GM18907 (cell line): ENCODE data around the gene PAIP2B.

Experiments used
- ATAC-seq: cut with Tn5 transposase; IDR thresholded peaks from one replicate; pipeline ENCODE4 v1.9.1; 2021; ENCODE audit warnings: mild to moderate bottlenecking, moderate library complexity; ENCODE audit not compliant: unreplicated experiment

Gene PAIP2B

DNA sequence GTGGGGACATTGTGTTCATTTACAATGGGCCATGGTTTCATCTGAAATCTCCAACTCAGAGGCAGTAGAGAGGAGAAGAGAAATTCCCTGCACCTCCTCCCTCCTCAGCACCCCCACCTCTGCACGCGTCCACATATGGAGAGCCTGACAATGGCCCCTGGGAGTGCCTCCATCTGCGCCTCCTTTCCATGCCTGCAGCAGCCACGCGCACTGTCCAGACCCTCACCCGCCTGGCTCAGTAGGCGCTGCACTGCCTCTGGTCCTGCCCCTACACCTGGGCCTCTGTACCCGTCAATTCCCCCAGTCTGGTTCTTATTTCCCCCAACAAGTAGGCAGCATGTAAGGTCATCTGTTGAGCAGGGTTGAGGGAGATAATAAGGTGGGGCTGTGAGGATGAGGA lies 72.6 kb downstream of the PAIP2B start:
- no peak for ATAC-seq

DNA sequence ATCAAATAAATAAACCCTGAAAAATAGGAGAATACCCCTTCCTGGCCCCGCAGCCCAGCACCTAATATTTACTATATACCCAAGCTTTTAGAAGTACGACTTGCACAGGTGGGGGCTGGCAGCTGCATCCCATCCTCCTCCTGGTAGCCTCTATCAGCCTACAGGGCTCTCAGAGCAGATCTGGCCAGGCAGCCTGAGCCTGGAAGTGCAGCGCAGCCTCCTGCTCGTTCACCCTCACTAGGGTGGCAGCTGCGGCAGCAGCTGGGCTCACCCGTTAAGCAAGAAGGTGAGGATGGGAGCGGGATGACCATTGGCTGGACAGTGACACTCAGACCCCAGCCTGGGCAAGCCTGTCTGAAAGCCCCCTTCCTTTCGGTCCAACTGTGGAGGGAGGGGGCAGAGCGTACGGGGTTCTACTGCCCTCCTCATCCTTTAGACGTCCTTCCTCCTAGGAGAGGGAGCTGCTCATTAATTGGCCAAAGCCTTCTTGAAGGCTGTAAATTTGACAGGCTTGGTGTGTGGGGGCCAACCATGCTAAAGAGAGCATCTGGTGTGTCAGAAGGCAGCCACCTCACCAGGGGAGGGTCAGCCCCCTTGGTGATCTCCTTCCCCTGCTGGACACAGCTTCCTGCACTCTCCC lies 73.2 kb downstream of the PAIP2B start:
- ATAC-seq, result no peak

DNA sequence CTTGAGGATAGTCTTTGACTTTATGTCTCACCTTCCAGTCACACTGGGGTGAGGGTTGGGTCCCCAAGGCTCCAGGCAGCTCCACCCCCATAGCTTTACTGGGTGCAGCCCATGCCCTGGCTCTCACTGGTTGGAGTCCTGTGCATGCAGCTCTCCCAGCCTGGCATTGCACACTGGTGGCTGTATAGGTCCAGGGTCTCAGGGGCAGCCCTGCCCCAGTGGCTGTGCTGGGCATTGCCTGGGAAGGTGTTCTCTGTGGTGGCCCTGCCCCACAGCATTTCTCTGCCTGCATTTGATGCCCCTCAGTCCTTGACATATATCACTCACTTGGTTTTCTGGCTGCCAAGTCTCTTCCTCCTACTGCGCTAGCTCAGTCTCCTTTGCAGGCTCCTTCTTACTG lies 75.3 kb downstream of the PAIP2B start:
- ATAC-seq, result no peak

DNA sequence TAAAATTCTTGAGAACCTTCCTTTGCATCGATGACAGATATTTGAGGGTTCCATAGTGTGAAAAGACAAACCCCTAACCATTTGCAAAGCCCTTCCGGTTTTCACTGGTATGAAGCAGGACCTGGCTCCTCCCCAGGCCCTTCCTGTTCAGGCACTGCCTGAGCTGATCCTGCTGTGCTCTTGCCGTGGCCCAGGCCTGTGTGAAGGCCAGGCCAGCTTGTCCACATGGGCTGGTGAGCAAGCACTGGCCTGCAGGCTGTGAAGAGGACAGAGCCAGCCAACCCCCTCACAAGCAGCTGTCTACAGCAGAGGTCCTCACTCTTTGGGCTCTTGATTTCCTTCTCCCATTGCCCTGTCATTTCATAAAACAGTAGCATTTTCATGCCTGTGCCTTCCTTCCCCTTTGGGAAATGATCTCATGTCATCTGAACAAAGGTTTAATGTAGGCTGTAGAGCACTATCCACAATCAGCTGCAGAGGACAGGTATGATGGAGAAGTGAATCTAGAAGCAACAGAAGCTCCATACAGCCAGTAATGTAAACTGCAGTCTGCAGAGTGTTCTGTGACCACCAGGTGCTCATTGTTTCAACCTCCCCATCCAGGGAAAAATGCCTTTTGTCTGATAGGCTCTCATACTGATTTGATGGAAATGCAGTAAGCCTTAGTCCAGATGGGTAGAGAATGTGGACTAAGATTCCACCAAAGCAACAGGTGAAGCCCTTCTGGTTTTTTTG lies 76.7 kb downstream of the PAIP2B start:
- ATAC-seq, result no peak

DNA sequence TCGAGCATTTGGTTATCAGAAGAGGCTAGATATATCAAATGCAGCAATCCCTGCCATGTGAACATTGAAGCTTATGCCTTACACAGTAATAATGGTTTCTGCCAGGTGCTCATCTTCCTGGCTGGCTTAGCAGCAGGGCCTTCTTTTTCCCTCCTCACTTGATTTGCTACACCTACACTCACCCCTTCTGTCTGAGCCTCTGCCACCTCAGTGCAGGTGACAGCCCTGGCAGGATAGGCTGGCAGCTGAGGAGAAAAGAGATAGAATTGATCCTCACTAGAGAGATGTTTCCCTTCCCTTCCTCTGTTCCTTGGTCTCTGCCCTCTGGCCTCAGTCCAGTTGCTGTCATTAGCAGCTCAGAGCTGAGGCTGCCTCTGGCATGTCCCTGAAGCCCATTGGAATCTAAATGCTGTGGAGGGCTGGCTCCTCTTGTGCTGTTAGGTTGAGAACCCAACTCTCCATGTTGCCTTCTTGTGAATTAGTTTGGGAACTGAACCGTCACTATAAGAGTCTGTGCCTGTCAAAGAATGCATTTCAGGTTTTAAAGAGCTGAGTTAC lies 78.3 kb downstream of the PAIP2B start:
- no peak for ATAC-seq

DNA sequence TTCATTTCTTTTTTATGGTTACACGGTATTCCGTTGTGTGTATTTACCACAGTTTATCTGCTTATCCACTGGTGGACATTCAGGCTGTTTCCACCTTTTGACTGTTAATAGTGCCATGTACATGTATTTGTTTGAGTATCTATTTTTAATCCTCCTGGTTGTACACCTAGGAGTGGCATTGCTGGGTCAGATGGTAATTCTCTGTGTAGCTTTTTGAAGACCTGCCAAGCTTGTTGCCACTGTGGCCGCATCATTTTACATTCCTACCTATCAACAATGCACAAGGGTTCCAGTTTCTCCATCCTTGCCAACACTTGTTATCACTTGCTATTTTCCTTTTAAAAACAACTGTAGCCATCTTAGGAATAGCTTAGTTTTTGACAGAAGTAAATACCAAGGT lies 83.1 kb downstream of the PAIP2B start:
- ATAC-seq, result no peak

DNA sequence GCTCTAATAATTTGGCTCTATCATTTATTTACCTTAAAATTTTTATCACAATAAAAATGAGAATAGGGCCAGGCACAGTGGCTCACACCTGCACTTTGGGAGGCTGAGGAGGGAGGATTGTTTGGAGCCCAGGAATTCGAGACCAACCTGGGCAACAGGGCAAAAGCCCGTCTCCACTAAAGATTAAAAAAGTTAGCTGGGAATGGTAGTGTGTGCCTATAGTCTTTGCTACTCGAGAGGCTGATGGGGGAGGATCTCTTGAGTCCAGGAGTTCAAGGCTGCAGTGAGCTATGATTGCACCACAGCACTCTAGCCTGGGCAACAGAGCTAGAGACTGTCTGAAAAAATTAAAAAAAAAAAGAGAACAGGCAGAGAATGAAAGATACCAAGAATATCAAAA lies 90.7 kb downstream of the PAIP2B start:
- no peak for ATAC-seq

DNA sequence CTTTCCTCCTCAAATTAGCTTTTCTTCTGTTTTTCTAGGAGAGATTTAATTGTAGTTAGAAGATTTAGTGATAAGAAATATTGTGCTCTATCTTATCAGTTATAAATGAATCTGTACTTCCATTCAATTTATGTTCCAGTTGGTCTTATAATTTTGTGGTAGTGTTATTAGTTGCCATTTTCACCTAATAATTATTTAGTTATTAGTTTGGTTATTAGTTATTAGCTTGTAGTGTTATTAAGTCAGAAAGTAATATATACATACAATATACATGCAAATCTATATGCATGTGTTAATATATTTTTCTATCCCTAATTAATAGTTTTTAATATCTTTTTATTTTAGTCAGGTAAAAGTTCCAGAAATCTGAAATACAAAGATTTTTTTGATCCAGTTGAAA lies 93.3 kb downstream of the PAIP2B start:
- ATAC-seq, result no peak
